ENCODE measurements around the gene PPP4R3B. TPM values are rescaled to one million over a fixed set of nuclear protein-coding genes. Genes with fewer than 3 reads are reported as not detected.

The PPP4R3B gene
- total RNA-seq, 1 donor from 2014 or later = 39.3 TPM

DNA sequence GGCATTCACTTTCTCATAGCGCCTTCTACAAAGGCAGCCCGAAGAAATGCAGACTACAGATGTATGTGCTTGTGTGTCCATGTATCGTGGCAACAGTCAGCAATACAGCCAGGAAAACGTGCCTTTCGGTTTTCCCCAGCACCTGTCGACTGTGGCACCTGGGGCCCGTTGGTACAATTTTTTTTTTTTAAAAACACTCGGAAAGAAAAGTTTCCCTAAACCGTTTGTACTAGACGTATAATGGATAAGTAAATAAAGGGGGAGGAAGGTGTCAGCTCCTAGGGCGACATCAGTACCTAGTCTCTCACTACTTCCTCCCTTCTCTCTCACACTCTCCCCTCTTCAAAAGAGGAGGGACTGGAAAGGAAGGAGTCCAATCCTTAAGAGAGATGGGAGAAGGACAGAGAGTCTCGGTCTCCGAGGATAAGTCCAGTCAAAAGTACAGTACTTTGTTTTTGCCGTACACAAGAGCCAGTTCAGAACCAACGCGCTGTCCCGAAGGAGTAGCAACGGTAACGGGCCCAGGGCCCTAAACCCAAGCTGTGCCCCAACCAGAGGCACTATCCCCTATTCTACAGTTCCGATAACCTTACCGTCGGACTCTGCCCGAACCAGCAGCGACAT lies 759 bp downstream of the PPP4R3B start:
- Mint-ChIP-seq H3K27ac (ENCODE audit: unreplicated experiment) (no peak overlapping the region), H3K27me3 (ENCODE audit: low read depth) (no peaks in the 10 kb centered on the region), H3K36me3 (ENCODE audit: low read depth) (peaks cover 7% of the 10 kb centered on the region), H3K4me3 (ENCODE audit: unreplicated experiment) (no peak overlapping the region), H3K9me3 (ENCODE audit: low read depth) (no peaks in the 10 kb centered on the region), H3K4me1 (ENCODE audit: low read depth) (peaks cover 28% of the 10 kb centered on the region)
- DNase-seq (ENCODE audit: low spot score) = no peak
- TF ChIP-seq, protein P1, sequence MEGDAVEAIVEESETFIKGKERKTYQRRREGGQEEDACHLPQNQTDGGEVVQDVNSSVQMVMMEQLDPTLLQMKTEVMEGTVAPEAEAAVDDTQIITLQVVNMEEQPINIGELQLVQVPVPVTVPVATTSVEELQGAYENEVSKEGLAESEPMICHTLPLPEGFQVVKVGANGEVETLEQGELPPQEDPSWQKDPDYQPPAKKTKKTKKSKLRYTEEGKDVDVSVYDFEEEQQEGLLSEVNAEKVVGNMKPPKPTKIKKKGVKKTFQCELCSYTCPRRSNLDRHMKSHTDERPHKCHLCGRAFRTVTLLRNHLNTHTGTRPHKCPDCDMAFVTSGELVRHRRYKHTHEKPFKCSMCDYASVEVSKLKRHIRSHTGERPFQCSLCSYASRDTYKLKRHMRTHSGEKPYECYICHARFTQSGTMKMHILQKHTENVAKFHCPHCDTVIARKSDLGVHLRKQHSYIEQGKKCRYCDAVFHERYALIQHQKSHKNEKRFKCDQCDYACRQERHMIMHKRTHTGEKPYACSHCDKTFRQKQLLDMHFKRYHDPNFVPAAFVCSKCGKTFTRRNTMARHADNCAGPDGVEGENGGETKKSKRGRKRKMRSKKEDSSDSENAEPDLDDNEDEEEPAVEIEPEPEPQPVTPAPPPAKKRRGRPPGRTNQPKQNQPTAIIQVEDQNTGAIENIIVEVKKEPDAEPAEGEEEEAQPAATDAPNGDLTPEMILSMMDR (IDR thresholded peaks at IDR 0.05) = peak; percentile 6

DNA sequence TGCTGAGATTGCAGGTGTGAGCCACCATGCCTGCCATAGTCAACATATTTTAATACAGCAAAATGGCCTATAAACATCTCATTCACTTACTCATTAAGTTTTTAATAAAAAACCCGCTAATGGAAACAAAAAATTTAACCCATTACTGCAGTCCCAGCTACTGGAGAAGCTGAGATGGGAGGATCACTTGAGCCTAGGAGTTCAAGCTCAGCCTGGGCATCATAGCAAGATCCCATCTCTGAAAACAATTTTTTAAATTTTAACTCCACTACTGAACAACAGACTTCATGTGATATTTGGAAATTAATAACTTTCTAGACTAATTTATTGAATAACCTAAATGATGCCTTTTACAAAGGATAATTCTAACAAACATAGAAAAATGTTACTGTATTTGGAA lies 5.4 kb downstream of the PPP4R3B start:
- Mint-ChIP-seq H3K36me3 (ENCODE audit: low read depth) (peaks cover 6% of the 10 kb centered on the region), H3K4me3 (ENCODE audit: unreplicated experiment) (no peak overlapping the region), H3K4me1 (ENCODE audit: low read depth) (peaks cover 19% of the 10 kb centered on the region), H3K27ac (ENCODE audit: unreplicated experiment) (no peak overlapping the region), H3K9me3 (ENCODE audit: low read depth) (no peaks in the 10 kb centered on the region), H3K27me3 (ENCODE audit: low read depth) (no peaks in the 10 kb centered on the region)
- TF ChIP-seq, protein P1 (IDR thresholded peaks at IDR 0.05) = no peak
- DNase-seq (ENCODE audit: low spot score) = no peak

DNA sequence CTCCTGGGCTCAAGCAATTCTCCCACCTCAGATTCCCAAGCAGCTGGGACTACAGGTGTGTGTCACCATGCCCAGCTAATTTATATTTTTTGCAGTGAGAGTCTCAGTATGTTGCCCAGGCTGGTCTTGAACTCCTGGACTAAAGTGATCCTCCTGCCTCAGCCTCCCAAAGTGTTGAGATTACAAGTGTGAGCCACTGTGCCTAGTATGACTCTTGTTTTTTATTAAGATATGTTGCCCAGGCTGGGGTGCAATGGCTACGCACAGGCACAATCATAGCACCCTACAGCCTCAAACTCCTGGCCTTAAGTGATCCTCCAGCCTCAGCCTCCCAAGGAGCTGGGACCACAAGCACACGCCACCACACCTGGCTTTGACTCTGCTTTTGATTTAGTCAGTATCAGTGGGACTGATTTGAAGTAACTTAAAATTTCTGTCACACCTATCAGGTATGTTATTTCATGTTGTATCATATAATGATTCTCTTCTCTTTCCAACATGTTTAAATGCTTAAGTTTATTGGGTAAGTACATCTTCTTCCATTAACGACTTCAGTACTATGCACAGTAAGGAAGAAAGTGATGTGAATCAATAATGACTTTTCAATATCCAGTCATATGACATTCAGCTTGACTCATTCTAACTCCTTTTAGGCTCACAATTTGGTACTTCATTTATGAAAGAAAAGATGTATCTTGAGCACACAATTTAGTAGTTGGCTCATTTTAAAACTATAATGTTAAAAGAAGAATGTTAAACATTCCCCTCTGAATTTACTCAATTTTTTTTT lies 6.3 kb downstream of the PPP4R3B start:
- Mint-ChIP-seq H3K9me3 (ENCODE audit: low read depth) (no peaks in the 10 kb centered on the region), H3K27ac (ENCODE audit: unreplicated experiment) (no peak overlapping the region), H3K36me3 (ENCODE audit: low read depth) (peaks cover 6% of the 10 kb centered on the region), H3K4me3 (ENCODE audit: unreplicated experiment) (no peak overlapping the region), H3K27me3 (ENCODE audit: low read depth) (no peaks in the 10 kb centered on the region), H3K4me1 (ENCODE audit: low read depth) (peaks cover 18% of the 10 kb centered on the region)
- no peak for DNase-seq (ENCODE audit: low spot score)
- TF ChIP-seq, protein P1 (IDR thresholded peaks at IDR 0.05) = no peak

DNA sequence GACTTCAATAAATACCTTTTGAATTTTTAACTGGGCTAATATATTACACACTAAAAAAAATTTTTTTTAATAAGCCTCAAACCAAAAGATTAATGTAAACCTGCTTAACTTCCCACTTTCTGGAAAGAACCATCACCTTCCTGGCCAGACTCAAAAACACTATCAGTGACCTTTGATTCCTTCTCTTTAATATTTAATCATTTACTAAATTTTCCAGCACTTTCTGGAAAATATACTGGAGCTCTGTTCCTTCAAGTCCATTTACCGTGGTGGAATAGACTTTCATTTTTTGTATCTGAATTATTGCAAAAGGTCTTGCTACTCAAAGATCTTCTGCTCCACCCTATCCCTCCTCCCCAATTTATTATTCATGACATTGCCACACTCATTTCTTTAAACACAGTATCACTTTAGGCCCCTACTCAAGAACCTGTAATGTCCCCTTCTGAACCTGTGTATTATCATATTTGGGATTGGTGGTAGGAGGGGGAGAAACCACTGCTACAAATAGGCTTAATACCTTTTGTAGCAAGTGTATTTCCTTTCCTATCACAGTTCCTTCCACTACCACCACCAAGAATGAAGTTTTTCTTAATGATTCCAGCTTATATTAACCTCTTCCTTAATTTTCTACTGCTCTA lies 7.4 kb downstream of the PPP4R3B start:
- TF ChIP-seq, protein P1 (IDR thresholded peaks at IDR 0.05) = no peak
- Mint-ChIP-seq H3K4me1 (ENCODE audit: low read depth) (peaks cover 7% of the 10 kb centered on the region), H3K27me3 (ENCODE audit: low read depth) (no peaks in the 10 kb centered on the region), H3K36me3 (ENCODE audit: low read depth) (peaks cover 6% of the 10 kb centered on the region), H3K9me3 (ENCODE audit: low read depth) (no peaks in the 10 kb centered on the region), H3K4me3 (ENCODE audit: unreplicated experiment) (no peak overlapping the region), H3K27ac (ENCODE audit: unreplicated experiment) (no peak overlapping the region)
- DNase-seq (ENCODE audit: low spot score) = no peak

DNA sequence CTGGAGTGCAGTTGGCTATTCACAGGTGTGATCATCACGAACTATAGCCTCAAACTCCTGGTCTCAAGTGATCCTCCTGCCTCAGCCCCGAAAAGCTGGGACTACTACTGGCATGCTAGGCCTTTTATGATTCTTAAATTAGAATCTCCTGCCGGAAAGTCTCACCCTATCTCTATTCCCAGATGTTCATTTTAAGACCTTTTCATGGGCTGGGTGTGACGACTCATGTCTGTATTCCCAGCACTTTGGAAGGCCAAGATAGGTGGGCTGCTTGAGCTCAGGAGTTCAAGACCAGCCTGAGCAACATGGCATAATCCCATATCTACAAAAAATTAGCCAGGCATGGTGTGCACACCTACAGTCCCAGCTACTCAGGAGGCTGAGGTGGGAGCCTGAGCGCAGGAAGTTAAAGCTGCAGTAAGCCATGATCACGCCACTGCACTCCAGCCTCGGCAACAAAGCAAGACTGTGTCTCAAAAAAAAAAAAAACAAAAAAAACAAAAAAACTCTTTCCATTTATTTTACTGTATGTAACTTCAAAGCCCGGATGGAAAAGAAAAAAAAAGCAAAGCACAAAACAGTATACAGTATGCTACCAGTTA lies 8.1 kb downstream of the PPP4R3B start:
- H3K4me3 Mint-ChIP-seq (ENCODE audit: unreplicated experiment) = no peak overlapping the region
- DNase-seq (ENCODE audit: low spot score) = no peak
- no peak overlapping the region for H3K27ac Mint-ChIP-seq (ENCODE audit: unreplicated experiment)

More for the DNA sequence above, 8.1 kb downstream of the PPP4R3B start:
- H3K9me3 Mint-ChIP-seq (ENCODE audit: low read depth) = no peaks in the 10 kb centered on the region
- no peaks in the 10 kb centered on the region for H3K27me3 Mint-ChIP-seq (ENCODE audit: low read depth)
- TF ChIP-seq, protein P1 (IDR thresholded peaks at IDR 0.05) = no peak
- H3K36me3 Mint-ChIP-seq (ENCODE audit: low read depth) = peaks cover 4% of the 10 kb centered on the region
- peaks cover 8% of the 10 kb centered on the region for H3K4me1 Mint-ChIP-seq (ENCODE audit: low read depth)
